SH-SY5Y (cell line): ENCODE data around the gene SREBF2.

Experiments
- GATA2 ChIP-seq: IDR thresholded peaks from 2 replicates; pipeline ENCODE4 v1.6.1; 2011; ENCODE audit warnings: mild to moderate bottlenecking, low read depth, low read length
- GATA3 ChIP-seq: IDR thresholded peaks from 2 replicates; pipeline ENCODE4 v1.6.1; 2011; ENCODE audit warnings: low read depth, mild to moderate bottlenecking, low read length, moderate library complexity

DNA sequence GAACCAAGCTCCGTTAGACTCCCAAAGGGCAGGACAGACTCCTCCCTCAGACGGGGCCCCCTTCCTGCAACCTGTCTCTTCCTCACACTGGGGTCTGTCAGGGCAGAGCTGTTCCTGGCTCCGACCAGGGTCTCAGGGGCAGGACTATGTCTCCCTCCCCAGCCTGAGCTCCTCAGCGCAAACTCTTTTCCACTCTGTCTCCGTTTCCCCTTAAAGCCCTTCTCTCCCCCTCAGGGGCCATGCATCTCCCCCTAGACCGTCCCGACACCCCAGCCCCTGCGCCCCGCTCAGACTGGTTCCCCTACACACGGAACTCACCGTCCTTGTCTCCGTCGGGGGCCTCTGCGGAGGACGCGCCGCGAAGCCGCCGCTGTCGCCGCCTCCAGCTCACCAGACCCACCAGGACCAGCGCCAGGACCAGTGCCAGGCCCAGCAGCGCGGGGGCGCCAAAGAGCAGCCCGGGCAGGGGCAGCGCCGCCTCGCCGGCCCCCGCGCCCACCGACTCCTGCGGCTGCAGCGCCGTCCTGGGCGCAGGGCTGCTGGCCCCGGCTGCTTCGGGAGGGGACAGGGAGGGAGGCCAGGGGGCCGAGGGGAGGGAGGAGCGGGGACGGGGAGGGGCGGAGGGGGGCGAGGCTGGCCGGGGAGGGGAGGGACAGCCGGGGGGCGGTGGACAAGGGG is 93.0 kb downstream of the SREBF2 start:
- no peak for TF ChIP-seq GATA2
- TF ChIP-seq GATA3, result no peak
